Measurements from ENCODE around the gene SOX18. TPM values are rescaled to one million over a fixed set of nuclear protein-coding genes. Genes with fewer than 3 reads are reported as not detected.
A peak's percentile ranks its signal among the peaks of the same experiment; 100 is the strongest.

The SOX18 gene
- total and polyA plus RNA-seq, 2 of the 13 experiments (the other 11 are each of a cell fraction or from before 2014, with no cell fraction given), result 1.6 to 1.9 TPM

GRCh38 chr20:64056889-64057627 lies 7.6 kb upstream of the SOX18 start (continued):
- TF ChIP-seq HNRNPLL (IDR thresholded peaks at IDR 0.05; ENCODE audit: low read depth, low read length, poor library complexity, severe bottlenecking), result no peak
- peak; percentile 44 for TF ChIP-seq SALL1 (CRISPR knock-in tag; IDR thresholded peaks at IDR 0.05)
- no peak; the same call in 1 of the 2 replicates for TF ChIP-seq GMEB1 (CRISPR knock-in tag; IDR thresholded peaks at IDR 0.05; ENCODE audit: borderline replicate concordance)
- TF ChIP-seq KLF13 (CRISPR knock-in tag; IDR thresholded peaks at IDR 0.05), result peak; percentile 68; the same call in 1 of the 2 replicates
- TF ChIP-seq MBNL3 (CRISPR knock-in tag; conservative IDR thresholded peaks at IDR 0.05), result no peak
- no peak for TF ChIP-seq TEF (CRISPR knock-in tag; IDR thresholded peaks at IDR 0.05)
- no peak for TF ChIP-seq ZNF264 (CRISPR knock-in tag; IDR thresholded peaks at IDR 0.05)
- peak; percentile 92 for TF ChIP-seq ZNF274 (CRISPR knock-in tag; IDR thresholded peaks at IDR 0.05)
- no peak for TF ChIP-seq GPBP1L1 (CRISPR knock-in tag; IDR thresholded peaks at IDR 0.05)
- 0 out of 2 replicates have a peak, but pooled peaks have one; percentile 29 for TF ChIP-seq ZNF746 (CRISPR knock-in tag; IDR thresholded peaks at IDR 0.05)
- no peak for TF ChIP-seq ZNF124 (CRISPR knock-in tag; IDR thresholded peaks at IDR 0.05)
- no peak for TF ChIP-seq NCOA2 (CRISPR knock-in tag; IDR thresholded peaks at IDR 0.05)
- TF ChIP-seq HMGXB4 (CRISPR knock-in tag; IDR thresholded peaks at IDR 0.05; ENCODE audit: borderline replicate concordance in 1 of 2, low read depth in 1 of 2), result peak in 1 of 2 experiments; percentile 46; a peak in 1 of 4 replicates
- peak; percentile 76 for TF ChIP-seq SRSF1 (optimal IDR thresholded peaks at IDR 0.05; ENCODE audit: low read depth, low read length)
- no peak for TF ChIP-seq KLF12 (CRISPR knock-in tag; IDR thresholded peaks at IDR 0.05; ENCODE audit: borderline replicate concordance)
- TF ChIP-seq HBP1 (CRISPR knock-in tag; IDR thresholded peaks at IDR 0.05; ENCODE audit: low read depth), result peak; percentile 74
- no peak for TF ChIP-seq RFX3 (CRISPR knock-in tag; IDR thresholded peaks at IDR 0.05)

All from HepG2 (cell line).